Metanephros (tissue), 1 donor: Measurements from ENCODE around the gene REXO1. TPM values are rescaled to one million over a fixed set of nuclear protein-coding genes. Genes with fewer than 3 reads are reported as not detected.

Source experiments
- total RNA-seq: library from RNA; depleted of rRNA; stranded (reverse); fragments of >200 nt; gene quantifications from one replicate; pipeline ENCODE4 v1.2.3, GENCODE V29; 2014

REXO1 gene
- total RNA-seq: 30.2 TPM

GRCh38 chr19:1848399-1849131 lies at the start of gene REXO1:
Gene REXO1 (minus strand): TSS chr19:1848483. CDS start chr19:1848358, 125 bp downstream.

GRCh38 chr19:1885398-1886119 lies 37.3 kb upstream of the REXO1 start, which contains the start of gene ABHD17A:
Gene ABHD17A (minus strand): TSS chr19:1885496. CDS start chr19:1881566, 3,930 bp downstream.

GRCh38 chr19:1863328-1863637 lies 15.0 kb upstream of the REXO1 start, which contains the start of gene KLF16:
Gene KLF16 (minus strand): TSS chr19:1863579. CDS start chr19:1863497, 82 bp downstream.

GRCh38 chr19:1811942-1812425 lies 36.3 kb downstream of the REXO1 start, which contains the start of gene ATP8B3:
Gene ATP8B3 (minus strand): TSS chr19:1812276. CDS start chr19:1811736, 540 bp downstream.

Other genes with a start within 250 kb of the REXO1 start
- 49.7 TPM for gene UQCR11, start 243.0 kb downstream of the REXO1 start, total RNA-seq
- gene TCF3, start 195.9 kb downstream of the REXO1 start, total RNA-seq: 80.4 TPM
- gene ONECUT3, start 95.0 kb downstream of the REXO1 start, total RNA-seq: not detected
- gene ATP8B3, start 36.2 kb downstream of the REXO1 start, total RNA-seq: 1.9 TPM
- gene KLF16, start 15.1 kb upstream of the REXO1 start, total RNA-seq: 9.1 TPM
- gene ABHD17A, start 37.0 kb upstream of the REXO1 start, total RNA-seq: 64.2 TPM
- 5.8 TPM for gene ADAT3, start 56.9 kb upstream of the REXO1 start, total RNA-seq
- 67.3 TPM for gene SCAMP4, start 56.9 kb upstream of the REXO1 start, total RNA-seq
- gene CSNK1G2, start 92.7 kb upstream of the REXO1 start, total RNA-seq: 61.0 TPM
- gene BTBD2, start 167.2 kb upstream of the REXO1 start, total RNA-seq: 90.8 TPM
- gene MKNK2, start 202.8 kb upstream of the REXO1 start, total RNA-seq: 95.7 TPM
- gene MOB3A, start 247.8 kb upstream of the REXO1 start, total RNA-seq: 30.0 TPM
- 8.6 TPM for gene IZUMO4, start 248.4 kb upstream of the REXO1 start, total RNA-seq